CD4-positive, alpha-beta T cell treated with Interleukin-6 at 100 ng/mL for 8 hours (primary cell): ENCODE measurements around the gene ARHGEF18.
"Not testable (repeated sequence)": the region's sequence is repeated elsewhere in the genome, so short reads cannot be mapped to it uniquely, and the experiment has no call there.

Experiments
- DNase-seq: peaks from one replicate; pipeline ENCODE4 v3.0.0-alpha.2; 2020; ENCODE audit warnings: mixed read lengths, low spot score

Gene ARHGEF18

DNA sequence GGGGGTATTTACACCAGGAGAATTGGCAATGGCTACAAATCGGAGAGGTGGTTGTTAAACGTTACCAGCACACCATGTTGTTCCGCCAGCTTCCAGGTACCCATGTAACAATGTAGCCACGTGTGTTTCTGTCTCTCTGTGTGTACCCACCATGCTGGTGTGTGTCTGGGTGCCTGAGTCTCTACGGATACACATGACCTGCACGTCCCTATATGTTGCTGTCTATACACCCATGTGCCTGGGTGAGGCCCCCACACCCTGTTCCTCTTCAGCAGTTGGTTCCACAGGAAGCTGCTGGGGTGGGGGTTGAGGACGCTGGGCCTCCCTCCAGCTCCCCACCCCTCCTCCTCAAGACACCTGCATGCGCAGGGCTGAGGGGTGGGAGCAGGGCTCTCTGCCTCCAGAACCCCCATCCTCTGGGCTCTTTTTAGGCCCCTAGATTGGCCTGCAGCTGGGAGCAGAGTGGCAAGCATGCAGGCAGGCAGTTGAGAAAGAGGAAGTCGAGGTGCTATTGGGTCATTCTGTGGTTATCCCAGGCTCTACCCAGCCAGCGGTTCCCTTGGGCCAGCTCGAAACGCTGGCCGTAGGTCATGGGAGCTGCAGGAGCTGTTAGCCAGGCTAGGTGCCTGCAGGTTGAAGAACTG, at the start of gene ARHGEF18:
Gene ARHGEF18 (plus strand): TSS at position 351 of the 644 bp plus-strand sequence. CDS start 13,954 bp downstream, outside the sequence.
- DNase-seq = peak; percentile 88

- no peak for DNase-seq
Measured at GRCh38 chr19:7301525-7301924, 47.2 kb upstream of the ARHGEF18 start.

DNA sequence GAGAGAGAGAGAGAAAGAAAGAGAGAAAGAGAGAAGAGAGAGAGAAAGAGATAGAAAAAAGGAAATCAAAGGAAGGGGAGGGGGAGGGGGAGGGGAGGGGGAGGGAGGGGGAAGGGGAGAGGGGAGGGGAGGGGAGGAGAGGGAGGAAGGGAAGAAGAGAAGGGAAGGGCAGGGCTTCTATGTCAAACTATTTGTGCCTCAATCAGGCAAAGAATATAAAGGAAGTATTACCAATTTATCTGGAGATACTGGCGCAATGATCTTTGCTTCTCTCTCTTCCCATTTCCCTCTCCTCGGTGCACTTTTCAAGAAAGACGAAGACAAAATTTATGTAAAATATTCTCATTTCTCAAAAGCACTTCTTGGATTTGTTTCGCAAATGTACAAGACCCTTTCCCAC, 45.3 kb upstream of the ARHGEF18 start:
- no peak for DNase-seq

DNA sequence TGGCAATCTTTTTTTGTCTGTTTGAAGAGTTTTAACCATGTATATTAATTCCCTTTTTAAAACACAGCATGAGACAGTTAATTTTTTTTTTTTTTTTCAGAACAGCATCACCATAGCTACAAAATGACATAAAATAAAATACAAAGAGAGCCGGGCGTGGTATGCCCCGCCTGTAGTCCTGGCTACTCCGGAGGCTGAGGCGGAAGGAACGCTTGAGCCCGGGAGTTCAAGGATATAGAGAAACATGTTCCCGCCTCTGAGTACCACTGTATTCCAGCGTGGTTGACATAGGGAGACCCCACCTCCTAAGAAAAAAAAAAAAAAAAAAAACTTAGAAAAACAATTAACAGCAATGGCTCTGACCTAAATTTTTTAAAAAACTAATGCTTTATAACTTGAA, 44.5 kb upstream of the ARHGEF18 start:
- no peak for DNase-seq

DNA sequence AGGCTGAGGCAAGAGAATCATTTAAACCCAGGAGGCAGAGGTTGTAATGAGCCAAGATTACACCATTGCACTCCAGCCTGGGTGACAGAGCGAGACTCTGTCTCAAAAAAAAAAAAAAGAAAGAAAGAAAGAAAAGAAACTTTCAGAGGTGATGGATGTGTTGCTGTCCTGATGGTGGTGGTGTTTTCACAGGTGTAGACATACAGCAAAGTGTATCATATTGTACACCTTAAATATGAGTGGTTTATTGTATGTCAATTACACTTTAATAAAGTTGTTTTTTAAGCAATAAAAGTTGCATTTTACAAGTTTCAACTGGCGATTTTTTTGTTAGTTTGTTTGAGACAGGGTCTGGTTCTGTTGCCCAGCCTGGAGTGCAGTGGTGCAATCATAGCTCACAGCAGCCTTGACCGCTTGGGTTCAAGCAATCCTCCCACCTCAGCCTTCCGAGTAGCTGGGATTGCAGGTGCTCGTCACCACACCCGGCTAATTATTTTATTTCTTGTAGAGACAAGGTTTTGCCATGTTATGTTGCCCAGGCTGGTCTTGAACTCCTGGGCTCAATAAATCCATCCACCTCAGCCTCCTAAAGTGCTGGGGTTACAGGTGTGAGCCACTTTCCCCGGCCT, 41.0 kb upstream of the ARHGEF18 start:
- no peak for DNase-seq

DNA sequence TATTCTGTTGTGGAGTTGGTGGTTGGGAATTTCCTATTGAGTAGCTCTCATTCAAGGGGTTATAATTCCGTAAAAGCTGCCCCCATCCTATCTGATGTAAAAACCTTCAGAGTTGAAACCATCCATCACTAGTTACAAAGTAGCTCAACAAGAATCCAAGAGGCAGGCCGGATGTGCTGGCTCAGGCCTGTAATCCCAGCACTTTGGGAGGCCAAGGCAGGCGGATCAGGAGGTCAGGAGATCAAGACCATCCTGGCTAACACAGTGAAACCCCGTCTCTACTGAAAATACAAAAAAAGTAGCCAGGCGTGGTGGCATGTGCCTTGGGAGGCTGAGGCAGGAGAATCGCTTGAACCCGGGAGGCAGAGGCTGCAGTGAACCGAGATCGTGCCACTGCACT, 40.4 kb upstream of the ARHGEF18 start:
- DNase-seq = not testable (repeated sequence)

DNA sequence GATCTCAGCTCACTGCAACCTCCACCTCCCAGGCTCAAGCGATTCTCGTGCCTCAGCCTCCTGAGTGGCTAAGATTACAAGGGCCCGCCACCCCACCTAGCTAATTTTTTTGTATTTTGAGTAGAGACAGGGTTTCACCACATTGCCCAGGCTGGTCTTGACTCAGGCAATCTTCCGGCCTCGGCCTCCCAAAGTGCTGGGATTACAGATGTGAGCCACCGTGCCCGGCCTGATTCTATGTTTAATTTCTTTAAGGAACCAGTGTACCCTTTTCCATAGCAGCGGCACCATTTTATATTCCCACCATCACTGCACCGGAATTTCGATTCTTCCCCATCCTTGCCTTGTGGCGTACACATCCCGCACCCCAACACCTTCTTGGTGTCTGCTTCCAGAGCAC, 36.8 kb upstream of the ARHGEF18 start:
- no peak for DNase-seq

DNA sequence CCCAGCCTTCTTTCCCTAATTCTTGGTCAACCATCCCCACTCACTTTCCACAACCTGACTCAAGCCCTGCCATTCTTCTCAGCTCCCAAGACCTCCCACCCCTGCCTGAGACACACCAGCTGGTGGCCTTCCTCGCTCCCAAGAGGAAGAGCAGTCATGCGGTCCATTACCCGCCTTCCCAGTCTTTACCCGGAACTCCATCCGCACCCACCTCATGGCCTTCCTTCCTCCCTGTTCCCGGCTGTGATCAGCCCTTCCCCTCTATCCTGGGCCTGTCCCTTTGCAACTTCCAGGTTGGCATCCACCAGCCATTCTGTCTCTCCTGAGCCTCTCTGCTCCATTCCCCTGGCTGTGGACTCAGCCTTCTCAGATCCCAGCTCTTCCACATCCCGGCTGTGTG, 35.9 kb upstream of the ARHGEF18 start:
- DNase-seq = no peak

DNA sequence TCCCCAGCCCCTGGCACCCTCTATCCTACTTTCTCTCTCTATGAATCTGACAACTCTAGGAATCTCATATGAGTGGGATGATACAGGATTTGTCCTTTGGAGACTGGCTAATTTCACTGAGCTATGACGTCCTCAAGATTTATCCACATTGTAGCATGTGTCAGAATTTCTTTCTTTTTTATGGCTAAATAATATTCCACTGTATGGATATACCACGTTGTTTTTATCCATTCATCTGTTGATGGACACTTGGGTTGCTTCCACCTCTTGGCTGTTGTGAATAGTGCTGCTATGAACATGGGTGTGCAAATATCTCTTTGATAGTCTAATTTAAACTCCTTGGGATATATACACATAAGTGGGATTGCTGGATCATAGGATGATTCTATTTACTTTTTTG, 30.6 kb upstream of the ARHGEF18 start:
- DNase-seq = no peak

DNA sequence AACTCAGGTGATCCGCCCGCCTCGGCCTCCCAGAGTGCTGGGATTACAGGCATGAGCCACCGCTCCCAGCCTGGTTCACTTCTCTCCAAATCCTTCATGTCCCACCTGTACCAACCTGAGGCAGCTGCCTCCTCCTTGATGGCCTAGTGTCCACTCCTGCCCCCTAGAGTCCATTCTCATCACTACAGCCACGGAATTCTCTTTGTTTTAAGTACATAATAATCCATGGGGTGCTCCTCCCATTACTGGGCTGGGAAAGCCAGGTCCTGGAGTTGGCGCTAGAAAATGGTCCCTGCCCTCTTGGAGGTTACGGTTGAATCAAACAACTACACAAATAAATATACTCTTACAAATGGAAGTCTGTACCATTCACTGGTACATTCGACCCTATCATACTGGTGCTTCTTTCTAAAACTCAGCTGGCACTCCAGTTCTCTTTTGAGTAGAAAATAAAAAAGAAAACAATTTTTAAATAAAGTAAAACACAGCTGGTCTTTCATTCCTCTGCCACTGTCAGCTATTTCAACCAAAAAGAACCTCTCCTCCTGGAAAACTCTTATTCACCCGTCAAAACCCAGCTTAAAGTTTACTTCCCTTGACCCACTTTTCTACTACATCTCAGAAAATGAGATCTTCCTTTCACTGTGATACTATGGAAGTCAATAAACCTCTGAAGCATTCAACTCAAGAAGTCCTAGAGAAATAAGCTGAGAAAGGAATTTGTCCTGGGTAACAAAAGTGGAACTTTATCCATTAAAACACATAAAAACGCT, 22.4 kb upstream of the ARHGEF18 start:
- DNase-seq = no peak

DNA sequence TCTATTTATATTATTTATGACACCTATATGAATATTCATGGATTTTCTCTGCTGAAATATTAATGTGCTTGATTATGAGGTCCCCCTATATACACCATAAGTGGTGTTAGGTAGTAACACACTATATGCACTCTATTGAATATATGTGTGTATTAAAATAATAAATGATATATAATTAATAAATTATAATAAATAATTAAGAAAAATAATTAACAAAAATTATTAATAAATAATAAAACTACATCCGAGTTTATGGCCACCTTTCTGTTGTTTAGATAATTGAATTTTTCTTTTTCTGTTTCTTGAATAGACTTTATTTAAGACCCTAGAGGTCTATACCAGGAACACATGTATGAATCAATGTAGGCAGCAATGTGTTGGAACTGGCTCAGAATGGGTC, 20.9 kb upstream of the ARHGEF18 start:
- DNase-seq = no peak

GRCh38 chr19:7328647-7329046, 20.1 kb upstream of the ARHGEF18 start:
- DNase-seq = no peak

DNA sequence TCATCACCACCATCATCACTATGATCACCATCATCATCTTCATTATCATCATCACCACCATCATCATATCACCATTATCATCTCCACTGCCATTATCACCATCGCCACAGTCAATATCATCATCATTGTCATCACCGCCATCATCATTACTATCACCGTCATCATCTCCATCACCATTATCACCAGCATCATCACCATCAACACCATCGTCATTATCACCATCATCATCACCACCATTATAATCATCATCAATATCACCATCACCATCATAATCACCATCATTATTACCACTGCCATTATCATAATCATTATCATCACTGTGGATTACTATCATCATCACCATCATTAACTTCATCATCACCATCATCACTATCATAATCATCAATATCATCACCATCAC, 17.3 kb upstream of the ARHGEF18 start:
- DNase-seq = no peak

DNA sequence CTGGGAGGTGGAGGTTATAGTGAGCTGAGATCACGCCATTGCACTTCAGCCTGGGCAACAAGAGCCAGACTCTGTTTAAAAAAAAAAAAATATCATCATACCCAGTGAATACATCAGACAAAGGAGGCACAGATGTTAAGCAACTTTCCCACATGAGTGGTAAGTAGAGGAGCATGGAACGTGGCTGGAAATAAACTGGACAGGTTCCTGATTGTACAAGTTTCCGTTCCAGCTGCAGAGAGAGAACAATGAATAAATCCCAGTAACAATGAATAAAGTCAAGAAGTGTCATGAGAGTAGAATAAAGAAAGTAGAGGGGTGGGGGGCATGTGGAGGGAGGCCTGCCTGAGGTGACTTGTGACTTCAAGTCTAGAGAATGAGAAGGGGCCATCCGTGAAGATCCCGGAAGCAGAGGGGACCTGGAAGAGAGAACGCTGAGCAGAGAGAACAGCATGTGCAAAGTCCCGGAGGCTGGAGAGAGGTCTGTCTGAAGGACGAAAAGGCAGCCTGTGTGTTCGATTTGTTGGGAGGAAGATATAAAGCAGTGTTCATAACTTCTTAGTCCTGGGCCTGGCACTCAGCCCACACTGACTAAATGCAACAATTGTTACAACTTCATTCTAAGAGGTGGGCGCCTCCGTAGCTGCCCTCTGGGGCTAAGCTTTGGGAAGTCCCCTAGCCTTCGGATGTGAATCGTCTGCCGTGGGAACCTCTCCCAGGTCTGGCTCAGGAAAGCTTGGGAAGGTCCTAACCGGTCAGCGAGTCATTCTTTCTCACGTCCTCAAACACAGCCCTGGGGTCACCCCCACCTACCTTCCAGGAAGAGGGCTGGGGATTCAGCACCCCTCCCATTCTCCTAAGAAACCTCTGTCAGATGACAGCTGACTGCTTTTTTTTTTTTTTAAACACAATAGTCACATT, 15.3 kb upstream of the ARHGEF18 start:
- DNase-seq = no peak

DNA sequence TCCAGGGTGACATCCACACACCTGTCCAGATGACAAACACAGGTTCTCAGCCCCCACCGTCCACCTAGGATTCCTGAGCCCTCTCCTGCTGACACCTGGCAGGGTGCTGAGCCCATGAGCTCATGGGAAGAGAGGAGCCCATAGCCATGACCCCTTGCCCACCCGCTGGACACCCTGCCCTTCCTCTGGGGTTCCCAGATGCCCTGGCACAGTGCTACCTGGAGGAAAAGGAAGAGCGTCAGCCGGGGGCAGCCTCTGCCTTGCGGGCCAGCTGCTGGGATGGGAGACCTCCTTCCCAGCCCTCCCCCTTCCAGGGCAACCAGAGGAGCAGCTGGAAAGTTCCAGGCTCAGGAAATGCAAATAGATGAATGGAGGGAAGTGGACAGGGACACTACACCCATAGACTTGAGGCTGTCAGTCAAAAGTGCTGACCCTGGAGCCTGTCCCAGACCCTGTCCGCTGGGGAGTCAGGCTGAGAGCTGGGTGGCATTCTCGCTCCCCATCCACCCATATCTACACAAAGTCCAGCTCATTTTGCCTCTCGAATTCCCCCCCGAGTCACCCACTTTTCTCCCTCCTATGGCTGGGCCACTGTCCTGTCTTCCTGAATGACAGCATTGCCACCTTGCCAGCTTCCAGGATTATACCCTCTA, 12.3 kb upstream of the ARHGEF18 start:
- no peak for DNase-seq

DNA sequence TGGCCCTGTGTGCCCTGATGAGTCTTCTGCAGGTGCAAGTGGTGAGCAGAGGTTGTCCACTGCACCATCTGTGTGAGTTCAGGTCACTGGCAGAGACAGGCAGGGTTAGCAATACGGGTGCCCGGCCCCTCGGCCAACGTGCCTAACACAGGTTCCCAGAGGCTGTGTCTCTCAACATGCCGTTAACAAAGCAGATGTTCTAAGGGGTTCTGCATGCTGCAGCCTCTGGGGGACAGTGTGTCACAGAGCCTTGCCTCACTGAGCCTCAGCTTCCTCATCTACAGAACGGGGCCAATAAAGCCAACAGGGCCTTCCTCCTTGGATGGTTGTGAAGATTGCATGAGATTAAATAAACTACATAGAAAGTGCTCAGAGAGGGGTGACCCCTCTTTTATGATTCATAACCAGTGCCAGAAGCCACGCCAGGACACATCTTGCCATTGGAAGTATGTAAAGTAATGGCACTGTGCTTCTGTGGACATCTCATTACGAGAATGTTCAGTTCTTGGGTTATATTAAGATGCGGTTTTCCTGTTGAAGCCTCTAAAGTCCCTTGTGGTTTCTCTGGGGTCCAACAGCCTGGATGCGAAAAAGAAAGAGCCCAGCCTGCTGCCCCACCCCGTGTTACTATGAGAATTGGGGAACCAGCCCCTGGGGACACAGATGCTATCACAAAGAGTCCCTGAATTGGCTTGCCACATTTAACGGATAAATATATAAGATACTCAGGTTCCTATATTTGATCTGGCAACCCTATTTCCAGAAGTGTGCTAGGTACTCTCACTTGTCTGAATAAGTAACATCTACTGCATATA, 11.2 kb upstream of the ARHGEF18 start:
- peak; percentile 17 for DNase-seq

- peak; percentile 82 for DNase-seq
Measured at GRCh38 chr19:7340959-7341837, 7.5 kb upstream of the ARHGEF18 start.

DNA sequence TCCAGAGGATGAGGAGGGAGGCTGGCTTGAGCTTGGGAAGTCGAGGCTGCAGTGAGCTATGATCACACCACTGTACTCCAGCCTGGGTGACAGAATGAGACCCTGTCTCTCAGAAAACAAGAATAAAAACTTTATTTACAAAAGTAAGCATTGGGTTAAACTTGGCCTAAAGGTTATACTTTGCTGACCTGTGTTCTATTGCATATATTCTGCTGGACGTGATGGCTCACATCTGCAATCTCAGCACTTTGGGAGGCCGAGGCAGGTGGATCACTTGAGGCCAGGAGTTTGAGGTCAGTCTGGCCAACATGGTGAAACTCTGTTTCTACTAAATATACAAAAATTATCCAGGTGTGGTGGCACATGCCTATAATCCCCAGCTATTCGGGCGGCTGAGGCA, 6.6 kb upstream of the ARHGEF18 start:
- no peak for DNase-seq

- no peak for DNase-seq
Measured at GRCh38 chr19:7346488-7346971, 2.2 kb upstream of the ARHGEF18 start.

DNA sequence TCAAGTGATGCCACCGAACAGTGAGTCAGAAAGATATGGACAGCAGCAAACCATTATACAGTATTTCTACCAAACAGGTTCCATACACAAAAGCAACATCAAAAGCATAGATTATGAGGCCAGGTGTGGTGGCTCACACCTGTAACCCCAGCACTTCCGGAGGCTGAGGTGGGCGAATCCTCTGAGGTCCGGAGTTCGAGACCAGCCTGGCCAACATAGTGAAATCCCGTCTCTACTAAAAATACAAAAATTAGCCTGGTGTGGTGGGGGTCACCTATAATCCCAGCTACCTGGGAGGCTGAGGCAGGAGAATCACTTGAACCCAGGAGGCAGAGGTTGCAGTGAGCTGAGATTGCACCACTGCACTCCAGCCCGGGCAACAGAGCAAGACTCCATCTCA, 1.7 kb upstream of the ARHGEF18 start:
- peak; percentile 27 for DNase-seq
